Thyroid gland (tissue), 4 donors: ENCODE measurements around the gene DOCK1.

ENCODE experiments used
- CTCF ChIP-seq, 6 experiments: fragments of 200-600 bp in 3 of 6; fragments of 450-650 bp in 3 of 6; sonication (generic) in 3 of 6; IDR thresholded peaks; one replicate each; pipeline ENCODE4 v1.5.1; 2016 to 2019; ENCODE audit warnings: antibody characterized with exemption in 6 of 6, mild to moderate bottlenecking in 2 of 6, inconsistent platforms in 1 of 6, moderate library complexity in 1 of 6
- POLR2A ChIP-seq, 2 donors: fragments of 450-650 bp; IDR thresholded peaks; one replicate each; pipeline ENCODE4 v1.6.1; 2017; ENCODE audit warnings: antibody characterized with exemption in 2 of 2, mild to moderate bottlenecking in 2 of 2, moderate library complexity in 1 of 2

- TF ChIP-seq CTCF (IDR thresholded peaks at IDR 0.05), result no peak
- TF ChIP-seq POLR2A (IDR thresholded peaks at IDR 0.05), result no peak
Observed at GRCh38 chr10:126868371-126868770, 36.9 kb upstream of the DOCK1 start.
